T1000 (cell line): Measurements from ENCODE around the gene SLC35E3.
"Not testable (repeated sequence)": the region's sequence is repeated elsewhere in the genome, so short reads cannot be mapped to it uniquely, and the experiment has no call there.

Source experiments
- DNase-seq: peaks from one replicate; lab custom pipeline; 2025; ENCODE audit warnings: mixed read lengths; lab: John Stamatoyannopoulos, UW

Gene SLC35E3

DNA sequence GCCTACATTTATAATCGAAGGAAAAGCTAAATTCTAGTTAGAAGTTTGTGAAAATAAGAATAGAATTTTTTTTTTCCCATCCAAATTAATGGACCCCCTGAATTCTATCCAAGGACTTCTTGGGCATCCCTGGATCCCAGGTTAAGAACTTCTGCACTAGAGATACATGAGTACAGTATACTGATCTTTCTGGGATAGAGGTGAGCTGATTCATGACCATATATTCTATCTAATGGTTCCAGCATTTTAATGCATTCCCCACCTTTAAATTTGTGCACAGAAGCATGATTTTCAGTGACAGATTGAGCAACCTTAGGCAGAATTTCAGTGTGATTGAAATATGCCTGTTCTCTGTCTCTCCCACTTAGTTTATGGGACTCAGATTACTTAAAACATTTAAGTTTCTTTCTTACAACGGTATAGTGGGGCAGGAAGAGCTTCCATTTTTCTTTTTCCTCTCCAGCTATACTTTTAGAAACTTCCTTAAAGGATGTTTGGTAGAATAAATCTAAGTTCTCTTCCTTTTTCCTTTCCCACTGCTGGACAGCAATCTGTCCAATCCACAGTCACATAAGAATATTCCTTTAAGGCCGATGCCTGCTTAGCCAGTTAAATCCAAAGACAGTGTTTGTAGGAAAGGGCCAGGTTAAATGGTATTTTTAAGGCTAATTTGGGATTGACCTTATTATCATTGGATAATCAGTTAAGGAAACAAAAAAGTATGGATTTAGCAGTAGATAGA, 68.7 kb downstream of the SLC35E3 start:
- DNase-seq = no peak

DNA sequence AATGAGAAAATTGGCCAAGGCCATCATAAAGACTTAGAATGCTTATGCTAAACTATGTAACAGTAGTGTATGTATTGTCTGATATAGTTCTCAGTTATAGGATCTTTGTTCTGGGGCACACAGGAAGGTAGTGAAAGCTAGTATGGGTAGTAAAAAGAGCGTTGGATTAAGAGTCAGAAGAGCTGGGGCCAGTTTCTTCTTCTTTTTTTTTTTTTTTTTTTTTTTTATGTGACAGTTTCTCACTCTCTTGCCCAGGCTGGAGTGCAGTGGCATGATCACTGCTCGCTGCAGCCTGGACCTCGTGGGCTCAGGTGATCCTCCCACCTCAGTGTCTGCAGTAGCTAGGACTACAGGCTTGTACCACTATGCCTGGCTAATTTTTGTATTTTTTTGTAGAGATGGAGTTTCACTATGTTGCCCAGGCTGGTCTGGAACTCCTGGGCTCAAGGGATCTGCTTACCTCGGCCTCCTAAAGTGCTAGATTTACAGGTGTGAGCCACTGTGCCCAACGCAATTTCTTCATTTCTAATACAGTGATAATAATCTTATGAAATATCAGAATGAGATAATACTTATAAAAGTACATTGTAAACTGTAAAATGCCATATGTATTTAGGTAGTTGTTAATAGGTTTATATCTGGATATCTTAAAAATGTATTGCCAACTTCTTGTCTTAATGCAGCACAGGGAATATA, 69.4 kb downstream of the SLC35E3 start:
- no peak for DNase-seq

DNA sequence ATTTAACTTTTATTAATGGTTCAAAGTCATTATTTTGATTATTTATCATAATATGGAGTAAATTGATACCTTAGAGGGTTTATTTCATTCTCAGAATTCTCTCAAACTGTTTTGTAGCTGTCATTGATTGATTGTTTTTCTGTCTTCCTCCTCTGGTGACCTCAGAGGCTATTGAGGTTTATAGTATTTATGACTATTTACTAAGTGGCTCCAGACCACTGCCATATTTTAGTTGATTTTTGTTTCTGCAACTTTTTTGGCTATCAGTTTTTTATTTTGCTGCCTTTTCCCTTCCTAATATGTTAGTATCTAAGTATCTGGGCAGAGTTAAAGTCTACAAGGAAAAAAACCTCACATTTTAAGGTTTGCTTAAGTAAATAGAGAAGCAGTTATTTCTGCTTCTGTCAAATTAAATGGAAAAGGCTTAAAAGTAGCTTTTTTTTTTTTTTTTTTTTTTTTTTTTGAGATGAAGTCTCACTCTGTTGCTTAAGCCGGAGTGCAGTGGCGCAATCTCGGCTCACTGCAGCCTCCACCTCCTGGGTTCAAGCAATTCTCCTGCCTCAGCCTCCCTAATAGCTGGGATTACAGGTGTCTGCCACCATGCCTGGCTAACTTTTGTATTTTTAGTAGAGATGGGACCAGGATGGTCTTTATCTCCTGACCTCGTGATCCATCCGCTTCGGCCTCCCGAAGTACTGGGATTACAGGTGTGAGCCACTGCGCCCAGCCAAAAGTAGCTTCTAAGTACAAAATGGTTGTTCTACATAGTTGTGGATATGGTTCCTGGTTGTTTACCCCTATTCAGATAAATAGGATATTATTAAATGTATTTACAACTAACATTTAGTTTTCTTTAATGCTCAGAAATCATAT, 70.2 kb downstream of the SLC35E3 start:
- no peak for DNase-seq

DNA sequence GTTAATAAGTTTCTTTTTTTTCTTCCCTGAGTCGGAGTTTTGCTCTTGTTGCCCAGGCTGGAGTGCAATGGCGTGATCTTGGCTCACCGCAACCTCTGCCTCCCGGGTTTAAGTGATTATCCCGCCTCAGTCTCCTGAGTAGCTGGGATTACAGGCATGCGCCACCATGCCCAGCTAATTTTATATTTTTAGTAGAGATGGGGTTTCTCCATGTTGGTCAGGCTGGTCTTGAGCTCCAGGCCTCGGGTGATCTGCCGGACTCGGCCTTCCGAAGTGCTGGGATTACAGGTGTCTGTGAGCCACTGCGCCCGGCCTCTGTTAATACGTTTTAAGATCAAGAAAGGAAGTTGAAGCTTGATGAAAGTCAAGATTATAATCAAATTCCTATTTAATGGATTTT, 73.5 kb downstream of the SLC35E3 start:
- DNase-seq = not testable (repeated sequence)

DNA sequence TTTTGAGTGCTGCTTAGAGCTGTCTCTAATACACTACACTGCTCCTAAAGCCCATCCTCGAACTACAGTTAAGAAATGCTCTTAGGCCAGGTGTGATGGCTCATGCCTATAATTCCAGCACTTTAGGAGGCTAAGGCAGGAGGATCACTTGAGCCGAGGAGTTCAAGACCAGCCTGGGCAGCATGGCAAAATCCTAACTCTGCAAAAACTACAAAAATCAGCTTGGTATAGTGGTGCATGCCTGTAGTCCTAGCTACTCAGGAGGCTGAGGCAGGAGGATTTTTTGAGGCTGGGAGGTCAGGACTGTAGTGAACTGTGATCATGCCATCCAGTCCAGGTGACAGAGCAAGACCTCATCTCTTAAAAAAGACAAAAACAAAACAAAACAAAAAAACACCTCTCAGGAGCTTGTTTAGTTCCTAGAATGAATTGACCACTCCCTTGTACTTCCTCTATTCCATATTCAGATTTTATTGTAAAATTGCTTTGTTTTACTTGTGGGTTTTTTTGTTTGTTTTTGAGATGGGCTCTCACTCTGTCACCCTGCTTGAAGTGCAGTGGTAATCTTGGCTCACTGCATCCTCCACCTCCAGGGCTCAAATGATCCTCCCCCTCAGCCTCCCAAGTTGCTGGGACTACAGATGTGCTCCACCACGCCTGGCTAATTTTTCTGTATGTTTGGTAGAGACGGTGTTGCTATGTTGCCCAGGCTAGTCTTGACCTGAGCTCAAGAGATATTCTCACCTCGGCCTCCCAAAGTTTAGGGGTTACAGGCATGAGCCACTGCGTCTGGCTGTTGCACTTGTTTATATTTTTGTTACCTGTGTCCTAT, 75.6 kb downstream of the SLC35E3 start:
- no peak for DNase-seq

DNA sequence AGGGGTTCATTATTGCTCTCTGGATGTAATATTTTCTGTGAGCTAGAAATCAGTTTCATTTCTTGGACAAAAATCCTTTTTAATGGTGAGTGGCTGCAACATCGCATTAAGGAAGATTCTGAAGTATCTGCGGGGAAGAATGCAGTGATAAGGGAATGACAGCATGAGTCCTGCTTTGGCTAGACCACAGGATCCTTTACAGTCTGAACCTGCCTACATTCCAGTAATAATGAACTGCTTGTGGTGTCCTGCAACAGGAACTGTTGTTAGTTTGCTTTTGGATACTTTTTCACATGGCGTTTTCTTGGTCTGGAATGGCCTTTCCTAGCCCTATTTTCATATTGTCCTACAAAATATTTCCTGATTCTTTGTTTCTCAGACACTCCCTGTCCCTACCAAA, 77.7 kb downstream of the SLC35E3 start:
- DNase-seq = no peak

DNA sequence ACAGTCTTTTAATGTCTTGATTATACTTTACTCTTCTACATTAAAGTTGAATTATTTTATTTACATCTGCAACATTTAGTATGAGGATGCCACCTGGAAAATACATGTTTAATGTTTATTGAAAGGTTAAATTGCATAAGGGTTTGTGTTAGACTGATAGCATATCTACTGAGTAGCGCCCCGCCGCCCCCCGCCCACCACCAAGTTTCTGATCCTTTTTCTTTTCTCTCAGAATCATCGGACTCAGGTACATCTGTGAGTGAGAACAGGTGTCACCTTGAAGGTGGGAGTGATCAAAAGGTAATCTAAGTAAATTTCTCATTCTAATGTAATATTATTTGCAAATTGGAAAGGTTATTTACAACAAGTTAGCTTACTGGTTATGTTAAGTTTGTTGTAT, 78.2 kb downstream of the SLC35E3 start:
- DNase-seq = no peak

DNA sequence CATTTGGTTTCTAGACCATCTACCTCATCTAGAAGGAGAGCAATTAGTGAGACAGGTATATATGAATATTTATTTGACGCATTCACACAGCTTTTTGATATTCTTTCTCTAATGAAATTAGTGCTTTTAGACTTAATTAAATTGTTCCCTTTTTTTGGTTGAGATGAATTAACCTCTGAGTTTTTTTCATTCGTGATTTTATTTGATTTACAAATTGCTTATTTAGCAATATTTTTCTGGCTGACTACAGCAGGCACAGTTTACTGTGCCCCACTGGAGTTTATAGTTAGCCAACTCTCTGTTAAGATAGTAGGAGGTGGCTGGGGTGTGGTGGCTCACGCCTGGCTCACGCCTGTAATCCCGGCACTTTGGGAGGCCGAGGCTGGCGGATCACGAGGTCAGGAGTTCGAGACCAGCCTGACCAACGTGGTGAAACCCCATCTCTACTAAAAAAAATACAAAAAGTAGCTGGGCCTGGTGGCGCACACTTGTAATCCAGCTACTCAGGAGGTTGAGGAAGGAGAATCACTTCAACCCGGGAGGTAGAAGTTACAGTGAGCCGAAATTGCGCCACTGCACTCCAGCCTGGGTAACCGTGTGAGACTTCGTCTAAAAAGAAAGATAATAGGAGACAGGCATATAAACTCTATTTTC, 78.7 kb downstream of the SLC35E3 start:
- no peak for DNase-seq

DNA sequence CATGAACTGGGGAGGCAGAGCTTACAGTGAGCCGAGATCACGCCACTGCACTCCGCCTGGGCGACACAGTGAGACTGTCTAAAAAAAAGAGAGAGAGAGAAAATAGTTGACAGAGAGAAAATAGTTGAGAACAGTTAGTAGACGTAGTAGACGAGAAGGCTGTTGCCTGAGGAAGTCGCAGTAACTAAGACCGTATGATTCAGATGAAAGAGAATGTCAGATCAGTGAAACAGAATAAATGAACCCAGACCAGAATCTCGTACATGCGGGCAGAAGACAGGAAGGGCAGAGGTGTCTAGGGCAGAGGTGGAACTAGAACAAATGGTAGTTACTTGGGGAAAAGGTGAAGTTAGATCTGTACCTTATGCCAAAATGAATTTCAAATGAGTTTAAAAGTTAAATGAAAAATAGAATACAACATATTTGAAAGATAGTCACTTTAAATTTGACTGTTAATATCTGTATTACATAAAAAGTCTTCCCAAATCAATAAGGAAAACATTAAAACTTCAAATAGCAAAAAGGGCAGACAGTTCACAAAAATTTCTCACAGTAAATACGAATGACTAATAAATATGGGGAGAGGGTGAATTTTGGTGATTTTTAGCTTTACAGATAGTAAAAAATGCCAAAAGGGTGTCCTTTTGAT, 79.7 kb downstream of the SLC35E3 start:
- DNase-seq = no peak

DNA sequence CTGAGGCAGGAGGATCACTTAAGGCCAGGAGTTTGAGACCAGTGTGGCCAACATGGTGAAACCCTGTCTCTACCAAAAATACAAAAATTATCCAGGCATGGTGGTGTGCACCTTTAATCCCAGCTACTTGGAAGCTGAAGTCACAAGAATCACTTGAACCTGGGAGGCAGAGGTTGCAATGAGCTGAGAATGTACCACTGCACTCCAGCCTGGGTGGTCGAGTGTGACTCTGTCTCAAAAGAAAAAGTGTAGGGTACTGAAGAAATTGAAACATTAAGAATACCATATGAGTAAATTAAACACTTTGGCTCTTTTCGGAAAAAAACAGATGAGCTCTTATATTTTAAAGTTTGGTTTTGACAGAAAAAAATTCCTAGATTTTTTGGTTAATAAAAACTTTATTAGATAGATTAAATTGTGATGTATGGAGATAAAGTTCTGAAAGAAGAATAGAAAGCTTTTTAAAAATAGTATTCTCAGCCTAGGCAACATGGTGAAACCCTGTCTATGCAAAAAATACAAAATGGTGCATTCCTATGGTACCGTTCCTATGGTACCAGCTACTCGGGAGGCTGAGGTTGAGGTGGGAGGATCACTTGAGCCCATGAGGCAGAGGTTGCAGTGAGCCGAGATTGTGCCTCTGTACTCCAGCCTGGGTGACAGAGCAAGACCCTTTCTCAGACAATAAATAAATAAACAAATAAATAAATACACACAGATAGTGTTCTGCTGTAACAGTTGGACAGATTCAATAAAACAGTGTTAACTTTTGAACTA, 82.1 kb downstream of the SLC35E3 start:
- DNase-seq = no peak

DNA sequence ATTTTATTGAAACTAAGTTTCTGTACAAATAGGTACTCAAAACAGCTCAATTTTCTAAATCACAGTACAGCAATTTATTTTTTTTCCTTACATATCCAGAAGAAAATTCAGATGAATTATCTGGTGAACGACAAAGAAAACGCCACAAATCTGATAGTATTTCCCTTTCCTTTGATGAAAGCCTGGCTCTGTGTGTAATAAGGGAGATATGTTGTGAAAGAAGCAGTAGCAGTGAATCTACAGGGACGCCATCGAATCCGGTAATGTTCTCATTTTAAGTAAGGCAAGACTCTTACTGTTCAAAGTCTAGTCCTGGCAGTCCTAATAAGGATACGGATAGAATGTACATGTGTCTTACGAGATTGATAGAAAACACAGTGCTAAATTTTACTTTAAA, 82.7 kb downstream of the SLC35E3 start:
- no peak for DNase-seq
